Activated T-cell treated with anti-CD3 and anti-CD28 coated beads for 48 hours (primary cell): ENCODE measurements around the gene CSPG5.

Experiments
- DNase-seq: peaks from one replicate; pipeline ENCODE4 v3.0.0-alpha.2; 2020; ENCODE audit warnings: low read depth

CSPG5 gene, protein sequence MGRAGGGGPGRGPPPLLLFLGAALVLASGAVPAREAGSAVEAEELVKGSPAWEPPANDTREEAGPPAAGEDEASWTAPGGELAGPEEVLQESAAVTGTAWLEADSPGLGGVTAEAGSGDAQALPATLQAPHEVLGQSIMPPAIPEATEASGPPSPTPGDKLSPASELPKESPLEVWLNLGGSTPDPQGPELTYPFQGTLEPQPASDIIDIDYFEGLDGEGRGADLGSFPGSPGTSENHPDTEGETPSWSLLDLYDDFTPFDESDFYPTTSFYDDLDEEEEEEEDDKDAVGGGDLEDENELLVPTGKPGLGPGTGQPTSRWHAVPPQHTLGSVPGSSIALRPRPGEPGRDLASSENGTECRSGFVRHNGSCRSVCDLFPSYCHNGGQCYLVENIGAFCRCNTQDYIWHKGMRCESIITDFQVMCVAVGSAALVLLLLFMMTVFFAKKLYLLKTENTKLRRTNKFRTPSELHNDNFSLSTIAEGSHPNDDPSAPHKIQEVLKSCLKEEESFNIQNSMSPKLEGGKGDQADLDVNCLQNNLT

GRCh38 chr3:47578691-47579632, at the start of gene CSPG5:
Gene CSPG5 (minus strand): TSS chr3:47578865. CDS start chr3:47578693, 172 bp downstream.
- DNase-seq, result peak; percentile 20

- DNase-seq, result no peak
Observed at GRCh38 chr3:47628426-47628825, 49.8 kb upstream of the CSPG5 start.

DNA sequence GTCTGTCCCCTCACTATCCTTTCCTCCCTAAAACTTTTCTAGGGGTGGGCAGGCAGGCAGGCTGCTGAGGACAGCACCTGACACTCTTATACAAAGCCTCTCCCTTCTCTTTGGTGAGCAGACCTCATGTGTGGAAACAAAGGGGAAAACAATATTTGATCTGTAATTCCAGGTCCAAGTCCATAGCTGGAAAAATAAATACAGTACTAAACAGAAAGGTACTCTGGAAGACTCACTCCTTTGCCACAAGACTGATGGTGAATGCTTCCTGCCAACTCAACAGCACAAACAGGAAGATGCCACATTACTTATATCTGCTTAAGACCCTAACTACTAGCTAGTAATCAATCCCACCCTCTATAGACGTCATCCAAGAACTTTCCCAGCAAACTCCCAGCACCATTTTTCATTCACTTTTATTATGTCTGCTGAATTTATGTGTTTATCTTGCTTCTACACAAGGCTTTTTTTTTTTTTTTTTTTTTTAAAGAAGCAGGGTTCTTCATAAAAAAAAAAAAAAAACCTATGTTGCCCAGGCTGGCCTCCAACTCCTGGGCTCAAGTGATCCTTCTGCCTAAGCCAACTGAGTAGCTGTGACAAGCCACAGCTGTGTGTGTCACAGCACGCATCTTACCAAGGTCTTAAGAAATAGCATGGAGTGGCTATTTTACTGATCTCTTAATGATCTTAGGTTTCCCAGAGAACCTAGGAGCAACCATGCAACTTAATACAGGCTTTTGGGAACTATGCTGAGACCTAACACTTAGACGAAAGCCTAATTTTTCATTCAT, 44.2 kb upstream of the CSPG5 start:
- no peak for DNase-seq

DNA sequence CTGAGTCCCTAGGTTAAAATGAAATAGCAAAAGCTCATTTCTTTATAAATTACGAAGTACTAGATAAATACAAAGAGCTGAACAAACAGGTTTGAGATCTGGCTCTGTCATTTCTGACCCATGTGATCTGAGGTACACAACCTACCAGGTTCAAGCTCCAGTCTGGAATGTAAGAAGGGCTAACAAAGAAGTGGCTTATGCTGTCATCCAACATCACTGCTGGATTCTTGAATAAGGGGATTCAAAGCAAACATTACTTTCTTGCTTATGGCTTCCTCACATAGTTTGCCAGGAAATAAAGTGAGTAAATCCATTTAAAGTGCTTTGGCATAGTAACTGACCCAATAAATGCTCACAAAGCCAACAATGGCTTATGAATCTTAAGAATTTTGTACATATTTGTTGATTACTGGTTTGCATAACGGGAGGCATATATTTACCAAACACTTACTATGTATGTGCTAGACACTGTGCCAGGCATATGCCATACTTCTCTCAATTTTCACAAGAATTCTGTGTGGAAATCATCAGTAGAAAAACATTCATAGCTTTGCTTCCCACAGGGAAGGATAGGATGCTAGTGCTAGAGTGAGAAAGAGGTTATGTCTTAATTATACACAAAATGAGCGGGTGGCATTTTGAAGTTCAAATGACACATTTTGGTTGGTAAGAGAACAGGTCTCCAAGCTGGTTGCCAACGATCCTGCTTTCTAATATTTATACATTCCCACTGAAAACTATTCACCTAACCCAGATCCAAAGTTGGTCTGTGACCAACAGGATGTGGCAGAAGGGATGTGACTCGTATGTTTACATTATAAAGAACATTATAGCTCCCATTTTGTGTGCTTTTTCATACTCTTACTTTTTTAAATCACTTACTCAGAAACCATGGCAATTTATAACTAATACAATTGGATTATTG, 38.7 kb upstream of the CSPG5 start:
- no peak for DNase-seq

DNA sequence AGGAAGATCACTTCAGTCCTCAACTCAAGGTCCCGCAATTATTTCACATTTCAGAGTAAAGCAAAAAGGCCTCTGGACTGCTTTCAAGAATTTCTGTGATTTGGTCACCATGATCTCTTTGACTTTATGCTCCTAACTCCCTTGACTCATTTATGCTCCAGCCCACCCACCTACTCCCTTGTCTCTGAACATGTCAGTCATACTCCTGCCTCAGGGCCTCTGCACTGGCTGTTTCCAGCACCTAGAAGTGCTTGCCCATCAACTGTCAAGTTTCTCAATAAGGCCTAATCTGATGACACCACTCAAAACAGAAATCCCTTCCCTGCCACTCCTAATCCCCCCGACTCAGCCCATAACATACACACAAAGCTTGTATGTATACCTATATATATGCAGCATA, 36.1 kb upstream of the CSPG5 start:
- no peak for DNase-seq

GRCh38 chr3:47613722-47614121, 35.1 kb upstream of the CSPG5 start:
- no peak for DNase-seq

GRCh38 chr3:47612879-47613278, 34.2 kb upstream of the CSPG5 start:
- DNase-seq, result no peak

DNA sequence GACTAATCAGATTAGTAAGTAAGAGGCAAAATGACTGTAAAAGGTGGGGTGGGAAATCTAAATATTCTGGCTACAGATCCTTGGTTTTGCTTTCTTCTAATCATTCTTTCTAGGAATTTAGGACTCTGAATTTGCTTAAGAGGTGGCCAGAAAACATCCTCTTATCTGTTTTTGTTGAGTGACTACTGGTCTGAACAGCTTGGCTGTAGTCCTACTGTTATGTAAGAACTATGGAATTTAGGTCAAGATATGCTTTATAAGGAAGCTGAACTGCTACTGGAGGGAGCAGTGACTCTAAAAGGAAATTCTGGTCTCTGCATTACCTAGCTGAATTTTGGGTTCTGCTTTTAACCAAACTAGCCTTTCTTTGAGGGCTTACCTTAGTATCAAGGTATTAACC, 33.5 kb upstream of the CSPG5 start:
- DNase-seq, result no peak

- no peak for DNase-seq
Observed at GRCh38 chr3:47611576-47611975, 32.9 kb upstream of the CSPG5 start.

DNA sequence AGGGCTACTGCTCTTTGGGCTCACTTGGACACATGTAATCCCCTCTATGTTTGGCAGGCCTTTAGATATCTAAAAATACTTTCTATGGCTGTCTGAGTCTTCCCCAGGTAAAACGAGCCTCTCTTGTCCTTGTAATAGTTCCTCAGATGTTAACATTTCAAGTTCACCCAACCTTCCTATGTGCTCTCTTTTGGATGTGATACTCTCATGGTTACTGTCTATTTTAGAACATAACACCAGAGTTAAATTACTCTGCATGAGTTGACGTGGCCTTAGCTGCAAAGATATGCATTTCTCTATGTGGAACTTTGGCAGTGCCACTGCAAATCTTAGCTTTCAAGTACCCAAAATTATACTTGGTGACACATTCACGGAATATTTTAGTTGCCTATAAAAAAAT, 31.9 kb upstream of the CSPG5 start:
- no peak for DNase-seq

- no peak for DNase-seq
Observed at GRCh38 chr3:47607335-47607734, 28.7 kb upstream of the CSPG5 start.

DNA sequence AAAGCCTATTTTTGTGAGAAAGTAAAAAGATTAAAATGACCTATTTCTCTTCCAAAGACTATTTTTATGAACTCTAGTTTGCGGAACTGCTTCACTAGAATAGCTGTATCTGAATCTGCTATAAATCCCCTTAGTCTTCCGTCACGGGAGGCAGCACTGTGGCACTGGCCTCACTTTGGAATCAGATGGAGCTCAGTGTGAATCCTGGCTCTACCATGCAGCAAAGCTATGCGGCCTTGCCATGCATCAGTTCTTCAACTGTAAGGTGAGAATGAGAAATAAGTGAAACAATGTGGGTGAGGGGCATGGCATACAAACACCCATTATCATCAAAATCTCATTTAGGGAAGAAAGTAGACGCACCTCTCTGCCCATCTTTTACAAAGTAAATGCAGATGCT, 27.5 kb upstream of the CSPG5 start:
- DNase-seq, result no peak

DNA sequence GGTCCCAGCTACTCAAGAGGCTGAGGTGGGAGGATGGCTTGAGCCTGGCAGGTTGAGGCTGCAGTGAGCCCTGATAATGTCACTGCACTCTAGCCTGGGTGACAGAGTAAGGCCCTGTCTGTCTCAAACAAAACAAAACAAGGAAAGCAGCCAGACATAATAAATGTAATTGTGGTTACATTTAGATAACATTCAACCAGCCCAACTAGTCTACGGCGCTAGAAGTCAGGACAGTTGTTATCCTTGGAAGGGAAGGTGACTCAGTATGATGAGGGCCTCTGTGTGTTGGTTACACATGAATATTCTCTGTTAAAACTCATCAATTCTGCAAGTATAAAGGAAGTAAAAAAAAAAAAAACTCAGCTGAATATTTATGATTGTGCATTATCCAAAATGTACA, 27.0 kb upstream of the CSPG5 start:
- DNase-seq, result no peak

DNA sequence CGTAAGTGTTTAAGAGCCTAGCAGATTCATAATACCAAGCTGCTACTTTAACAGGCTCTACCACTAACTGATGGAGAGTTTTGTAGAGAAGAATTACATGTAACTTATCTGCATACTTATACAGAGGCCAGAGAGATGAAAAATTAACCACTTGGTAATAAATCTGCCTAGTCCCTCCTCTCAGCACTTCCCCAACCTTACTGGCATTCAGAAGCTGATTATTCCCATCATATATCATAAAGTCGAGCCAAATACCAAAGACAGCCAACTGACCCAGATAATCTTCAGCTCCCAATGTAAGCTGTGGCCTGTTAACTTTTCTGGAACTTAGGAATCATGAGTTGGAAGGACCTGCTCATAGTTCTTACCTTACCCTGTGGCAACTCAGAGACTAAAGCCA, 25.5 kb upstream of the CSPG5 start:
- no peak for DNase-seq

DNA sequence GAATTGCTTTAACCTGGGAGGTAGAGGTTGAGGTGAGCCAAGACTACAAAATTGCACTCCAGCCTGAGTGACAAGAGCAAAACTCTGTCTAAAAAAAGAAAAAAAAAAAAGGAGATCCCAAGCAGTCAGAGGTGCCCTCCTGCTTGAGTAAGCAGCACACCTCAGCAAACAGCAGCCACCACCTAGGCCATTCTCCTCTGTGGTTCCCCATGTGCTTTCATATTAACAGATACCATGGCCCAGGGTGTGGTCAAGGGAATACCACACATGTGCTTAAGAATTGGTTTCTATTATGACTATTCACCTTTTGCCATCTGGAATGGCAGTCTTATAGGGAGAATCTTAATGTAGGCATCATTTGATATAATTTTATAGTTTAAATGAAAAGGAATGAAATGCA, 24.7 kb upstream of the CSPG5 start:
- no peak for DNase-seq

- DNase-seq, result no peak
Observed at GRCh38 chr3:47601281-47601680, 22.6 kb upstream of the CSPG5 start.

- no peak for DNase-seq
Observed at GRCh38 chr3:47594792-47595191, 16.1 kb upstream of the CSPG5 start.

DNA sequence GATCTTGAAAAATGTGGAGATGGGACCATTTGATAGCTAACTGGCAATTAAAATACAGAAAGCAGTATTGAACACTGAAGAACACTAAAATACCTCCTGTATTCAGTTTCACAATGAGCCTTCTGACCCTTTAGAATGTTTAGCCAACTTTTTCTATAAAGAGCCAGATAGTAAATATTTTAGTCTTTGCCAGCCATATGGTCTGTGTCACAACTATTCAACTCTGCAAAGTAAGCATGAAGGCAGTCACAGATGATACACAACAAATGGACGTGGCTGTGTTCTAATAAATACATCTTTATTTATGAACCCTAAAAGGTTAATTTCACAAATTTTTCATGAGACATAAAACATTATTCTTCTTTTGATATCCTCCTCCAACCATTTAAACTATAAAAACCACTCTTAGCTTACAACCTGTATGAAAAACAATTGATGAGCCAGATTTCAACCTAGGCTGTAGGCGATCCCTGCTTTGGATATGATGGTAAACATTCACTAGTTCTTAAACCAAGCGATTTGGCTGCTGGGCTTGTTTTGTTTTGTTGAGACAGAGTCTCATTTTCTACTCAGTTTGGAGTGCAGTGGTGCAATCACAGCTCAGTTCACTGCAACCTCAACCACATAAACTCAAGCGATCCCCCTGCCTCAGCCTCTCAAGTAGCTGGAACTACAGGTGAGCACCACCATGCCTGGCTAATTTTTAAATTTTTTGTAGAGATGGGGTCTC, 13.6 kb upstream of the CSPG5 start:
- DNase-seq, result no peak

- no peak for DNase-seq
Observed at GRCh38 chr3:47590216-47590615, 11.6 kb upstream of the CSPG5 start.

- DNase-seq, result no peak
Observed at GRCh38 chr3:47588587-47588986, 9.9 kb upstream of the CSPG5 start.
